Activated CD4-positive, alpha-beta T cell treated with anti-CD3 and anti-CD28 coated beads, Interleukin-10, Interleukin-2, amounts not matched to agents 100 ng/mL and 50 ng/mL, durations not matched to agents 16 hours and 8 hours (primary cell): ENCODE measurements around the gene SLC25A19.
"Not testable (repeated sequence)": the region's sequence is repeated elsewhere in the genome, so short reads cannot be mapped to it uniquely, and the experiment has no call there.

Experiments used
- DNase-seq: peaks from one replicate; pipeline ENCODE4 v3.0.0-alpha.2; 2020

The SLC25A19 gene

GRCh38 chr17:75301049-75301448 is 11.8 kb upstream of the SLC25A19 start:
- DNase-seq = no peak

GRCh38 chr17:75300280-75300679 is 11.0 kb upstream of the SLC25A19 start:
- no peak for DNase-seq

- DNase-seq = peak; percentile 88
These were observed 6.2 kb upstream of the SLC25A19 start for GRCh38 chr17:75295201-75296158.

GRCh38 chr17:75292810-75293448 is 3.7 kb upstream of the SLC25A19 start:
- not testable (repeated sequence) for DNase-seq

- DNase-seq = peak; percentile 78
These were observed 652 bp upstream of the SLC25A19 start for GRCh38 chr17:75289832-75290337.

GRCh38 chr17:75288770-75289114 is 491 bp downstream of the SLC25A19 start:
- peak; percentile 66 for DNase-seq

GRCh38 chr17:75288359-75288758 is 874 bp downstream of the SLC25A19 start:
- DNase-seq = no peak

- no peak for DNase-seq
These were observed 2.0 kb downstream of the SLC25A19 start for GRCh38 chr17:75287221-75287620.

- no peak for DNase-seq
These were observed 4.1 kb downstream of the SLC25A19 start for GRCh38 chr17:75285123-75285522.

- not testable (repeated sequence) for DNase-seq
These were observed 9.0 kb downstream of the SLC25A19 start for GRCh38 chr17:75280189-75280588.

- no peak for DNase-seq
These were observed 11.6 kb downstream of the SLC25A19 start for GRCh38 chr17:75277664-75278071.

- DNase-seq = no peak
These were observed 15.1 kb downstream of the SLC25A19 start for GRCh38 chr17:75273977-75274708.

GRCh38 chr17:75272848-75273184 is 16.4 kb downstream of the SLC25A19 start:
- no peak for DNase-seq

- DNase-seq = peak; percentile 49
These were observed 17.0 kb downstream of the SLC25A19 start for GRCh38 chr17:75271955-75272847.

- peak; percentile 92 for DNase-seq
These were observed 17.8 kb downstream of the SLC25A19 start for GRCh38 chr17:75271233-75271954.

GRCh38 chr17:75270966-75271232 is 18.3 kb downstream of the SLC25A19 start, which contains the start of gene MIF4GD:
TSS of gene MIF4GD (minus strand) at chr17:75271231. CDS start at chr17:75270195, 1,036 bp downstream.
- DNase-seq = no peak

GRCh38 chr17:75270218-75270965 is 18.8 kb downstream of the SLC25A19 start:
- peak; percentile 70 for DNase-seq

- no peak for DNase-seq
These were observed 19.4 kb downstream of the SLC25A19 start for GRCh38 chr17:75269844-75270217.

GRCh38 chr17:75267411-75268232 is 21.6 kb downstream of the SLC25A19 start:
- DNase-seq = no peak

GRCh38 chr17:75267153-75267410 is 22.2 kb downstream of the SLC25A19 start:
- no peak for DNase-seq
